GM13976 (cell line): ENCODE measurements around the gene RAE1.

ENCODE experiments used
- DNase-seq: peaks from one replicate; pipeline ENCODE4 v3.0.0; 2012; ENCODE audit warnings: low spot score
- in situ Hi-C: fragments of 300-500 bp; cut with MboI; formaldehyde crosslinking; loops from one replicate; pipeline ENCODE4 v1.12.0; 2022; ENCODE audit warnings: low sequenced_read_pairs, mixed read lengths, inconsistent platforms; ENCODE audit not compliant: unreplicated experiment
- TF ChIP-seq, protein P1 (sequence below): IDR thresholded peaks from 2 replicates; pipeline ENCODE4 v1.5.1; 2012; ENCODE audit warnings: borderline replicate concordance, mild to moderate bottlenecking; ENCODE audit not compliant: insufficient read depth; ENCODE audit errors: extremely low read depth, missing control alignments, control extremely low read depth

The RAE1 gene

DNA sequence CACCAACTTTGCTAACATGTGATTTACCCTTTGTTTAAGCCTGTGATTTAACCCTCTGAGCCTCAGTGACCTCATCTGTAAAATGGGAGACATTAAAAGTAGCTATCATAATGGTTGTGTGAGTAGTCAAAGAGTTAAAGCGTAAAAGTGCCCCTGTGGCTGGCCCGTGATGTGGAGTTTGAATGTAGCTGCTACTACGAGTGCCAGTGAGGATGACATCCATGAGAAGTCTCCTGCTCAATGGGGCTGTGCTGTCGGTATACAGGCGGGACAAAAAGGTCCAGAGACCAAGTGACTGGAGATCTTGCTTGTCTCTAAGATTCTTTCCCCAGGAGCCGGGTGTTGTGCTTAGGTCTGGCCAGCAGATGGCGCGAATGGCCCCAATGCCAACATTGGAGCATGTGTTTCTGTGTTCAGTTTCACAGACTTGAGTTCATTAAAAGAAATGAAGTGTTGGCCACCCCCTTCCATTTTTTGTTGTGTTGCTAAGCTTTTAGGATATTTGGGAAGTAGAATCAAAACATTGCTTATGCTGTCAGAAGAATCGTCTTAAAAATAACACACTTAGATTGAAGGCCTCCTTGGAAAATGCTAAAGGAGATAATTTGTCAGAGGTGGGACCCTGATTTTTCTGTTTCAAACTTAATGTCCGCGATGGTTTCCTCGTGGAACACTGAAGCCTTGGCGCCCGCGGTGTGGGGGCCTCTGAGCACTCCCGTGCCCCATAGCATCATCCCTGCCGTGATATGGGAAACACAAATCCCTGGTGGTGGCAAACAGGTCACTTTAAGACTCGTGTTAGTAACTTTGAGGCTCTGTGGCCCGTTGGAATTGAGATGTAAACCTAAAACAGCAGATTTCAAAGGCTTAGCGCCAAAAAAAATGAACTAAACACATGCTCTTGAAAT, 30.8 kb downstream of the RAE1 start:
- DNase-seq: peak; percentile 87
- TF ChIP-seq, protein P1, sequence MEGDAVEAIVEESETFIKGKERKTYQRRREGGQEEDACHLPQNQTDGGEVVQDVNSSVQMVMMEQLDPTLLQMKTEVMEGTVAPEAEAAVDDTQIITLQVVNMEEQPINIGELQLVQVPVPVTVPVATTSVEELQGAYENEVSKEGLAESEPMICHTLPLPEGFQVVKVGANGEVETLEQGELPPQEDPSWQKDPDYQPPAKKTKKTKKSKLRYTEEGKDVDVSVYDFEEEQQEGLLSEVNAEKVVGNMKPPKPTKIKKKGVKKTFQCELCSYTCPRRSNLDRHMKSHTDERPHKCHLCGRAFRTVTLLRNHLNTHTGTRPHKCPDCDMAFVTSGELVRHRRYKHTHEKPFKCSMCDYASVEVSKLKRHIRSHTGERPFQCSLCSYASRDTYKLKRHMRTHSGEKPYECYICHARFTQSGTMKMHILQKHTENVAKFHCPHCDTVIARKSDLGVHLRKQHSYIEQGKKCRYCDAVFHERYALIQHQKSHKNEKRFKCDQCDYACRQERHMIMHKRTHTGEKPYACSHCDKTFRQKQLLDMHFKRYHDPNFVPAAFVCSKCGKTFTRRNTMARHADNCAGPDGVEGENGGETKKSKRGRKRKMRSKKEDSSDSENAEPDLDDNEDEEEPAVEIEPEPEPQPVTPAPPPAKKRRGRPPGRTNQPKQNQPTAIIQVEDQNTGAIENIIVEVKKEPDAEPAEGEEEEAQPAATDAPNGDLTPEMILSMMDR: peak; percentile 71
- in situ Hi-C loops: loop anchor here (10.0 to 25.0 kb wide), 2 partner anchors 213 to 805 kb away; no protein-coding TSS in a partner anchor

DNA sequence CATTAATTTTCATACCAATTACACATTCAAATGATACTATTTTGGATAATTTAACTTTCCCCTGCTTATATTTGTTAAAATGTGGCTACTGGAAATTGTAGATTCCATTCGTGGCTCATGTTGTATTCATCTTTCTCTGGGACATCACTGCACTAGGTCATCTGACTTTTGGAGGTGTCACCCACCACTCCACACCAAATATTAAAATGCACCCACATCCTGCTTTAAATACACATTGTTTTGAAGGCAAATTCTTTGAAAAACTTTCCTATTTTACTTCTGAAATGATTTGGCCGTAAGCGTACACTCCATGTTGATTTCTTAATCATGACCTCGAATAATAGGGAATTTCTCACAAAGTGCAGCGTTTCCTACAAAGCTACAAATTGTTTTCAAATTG, 31.5 kb downstream of the RAE1 start:
- in situ Hi-C loops: loop anchor here (10.0 to 25.0 kb wide), 2 partner anchors 212 to 805 kb away; no protein-coding TSS in a partner anchor
- TF ChIP-seq, protein P1: no peak
- no peak for DNase-seq

DNA sequence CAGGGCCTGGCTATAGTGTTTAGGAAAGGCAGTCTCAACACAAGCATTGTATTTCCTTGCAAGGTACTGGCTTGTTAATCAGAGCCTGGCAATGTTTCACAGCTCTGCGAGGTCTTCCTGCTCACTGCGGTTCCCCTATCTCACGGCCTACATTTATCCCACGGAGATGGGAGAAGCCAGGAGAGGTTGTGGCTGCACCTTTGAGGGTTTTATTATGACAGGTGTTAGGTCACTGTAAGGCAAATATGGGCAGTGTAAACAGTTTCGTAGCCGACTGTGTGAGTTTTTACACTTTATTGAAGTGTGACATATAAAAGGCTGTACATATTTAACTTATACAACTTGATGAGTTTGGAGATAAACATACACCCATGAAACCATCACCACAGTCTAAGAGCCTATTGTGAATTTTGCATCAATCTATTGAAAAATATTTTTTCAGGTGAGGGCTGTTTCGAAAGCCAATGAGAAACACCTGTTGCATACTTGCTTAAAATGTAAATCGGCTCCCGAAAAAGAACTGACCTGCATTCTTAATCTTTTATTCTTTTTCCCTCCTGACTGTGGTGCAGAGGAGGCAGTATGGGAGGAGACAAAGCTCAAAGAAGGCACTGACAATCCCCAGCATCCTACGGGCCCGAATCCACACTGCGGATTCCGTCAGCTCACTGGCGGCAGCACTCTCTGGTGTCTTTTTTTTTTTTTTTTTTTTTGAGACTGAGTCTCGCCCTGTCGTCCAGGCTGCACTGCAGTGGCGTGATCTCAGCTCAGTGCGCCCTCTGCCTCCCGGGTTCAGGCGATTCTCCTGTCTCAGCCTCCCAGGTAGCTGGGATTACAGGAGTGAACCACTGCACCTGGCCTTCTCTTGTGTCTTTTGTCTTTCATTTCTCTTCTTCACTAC, 32.6 kb downstream of the RAE1 start:
- no peak for DNase-seq
- in situ Hi-C loops: loop anchor here (10.0 to 25.0 kb wide), 2 partner anchors 211 to 804 kb away; no protein-coding TSS in a partner anchor
- TF ChIP-seq, protein P1: no peak

DNA sequence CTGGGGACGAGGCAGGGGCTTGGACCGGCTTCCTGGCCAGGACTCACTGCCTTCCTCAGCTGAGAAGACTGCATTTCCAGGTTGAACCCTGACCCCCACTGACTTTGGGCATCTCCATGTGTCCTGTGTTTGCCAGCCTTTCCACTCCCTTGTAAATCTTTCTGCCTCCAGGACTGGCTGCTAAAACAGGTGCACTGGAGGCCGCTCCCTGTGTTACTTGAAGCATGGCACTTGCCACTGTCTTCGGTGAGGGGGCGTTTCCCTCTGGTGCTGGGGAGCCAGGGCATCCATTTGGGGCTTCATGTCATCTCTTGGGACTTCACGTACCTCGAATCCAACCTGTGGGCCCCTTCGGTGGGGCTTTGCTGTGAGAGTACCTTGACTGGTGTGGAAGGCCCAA, 33.4 kb downstream of the RAE1 start:
- in situ Hi-C loops: loop anchor here (10.0 to 25.0 kb wide), 2 partner anchors 210 to 803 kb away; no protein-coding TSS in a partner anchor
- TF ChIP-seq, protein P1: no peak
- DNase-seq: no peak

DNA sequence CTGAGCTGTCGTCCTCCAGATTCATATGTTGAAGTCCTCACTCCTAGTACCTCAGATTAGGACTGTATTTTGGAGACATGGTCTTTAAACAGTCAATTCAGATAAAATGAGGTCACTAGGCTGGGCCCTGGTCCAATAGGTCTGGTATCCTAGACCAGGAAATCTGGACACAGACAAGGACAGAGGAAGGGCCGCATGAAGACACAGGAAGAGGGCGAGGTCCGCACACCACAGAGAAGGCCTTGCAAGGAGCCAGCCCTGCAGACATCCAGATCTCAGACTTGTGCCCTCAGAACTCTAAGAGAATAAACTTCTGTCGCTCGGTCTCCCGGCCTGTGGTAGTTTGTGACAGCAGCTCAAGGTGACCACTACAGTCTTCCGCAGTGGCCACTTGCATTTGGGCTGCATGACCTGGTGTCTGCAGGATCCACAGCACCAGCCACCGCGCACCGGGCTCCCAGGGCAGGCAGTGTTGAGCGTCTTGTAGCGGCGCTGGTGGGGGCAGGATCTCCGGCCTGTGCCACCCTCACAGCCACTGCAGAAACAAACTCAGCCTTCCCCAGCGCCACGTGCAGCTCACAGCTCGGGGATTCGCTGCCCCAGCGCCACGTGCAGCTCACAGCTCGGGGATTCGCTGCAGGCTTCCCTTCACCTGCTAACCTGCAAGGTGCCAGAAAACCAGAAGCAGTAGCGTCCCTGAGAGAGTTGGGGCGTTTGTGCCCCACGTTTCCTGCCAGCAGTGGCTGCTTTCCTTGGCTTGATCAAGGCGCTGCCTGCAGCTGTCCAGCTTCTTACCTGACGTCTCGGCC, 34.1 kb downstream of the RAE1 start:
- in situ Hi-C loops: loop anchor here (5.0 to 25.0 kb wide), 3 partner anchors 112 to 802 kb away; no protein-coding TSS in a partner anchor
- TF ChIP-seq, protein P1: no peak
- no peak for DNase-seq
